IPS-NIHi7 (cell line): ENCODE results near the gene ARNT2.
"Not testable (repeated sequence)": the region's sequence is repeated elsewhere in the genome, so short reads cannot be mapped to it uniquely, and the experiment has no call there.

Experiments
- DNase-seq: peaks from one replicate; pipeline ENCODE4 v3.0.0; 2012; ENCODE audit warnings: mixed read lengths; ENCODE audit errors: extremely low spot score

ARNT2 gene

DNA sequence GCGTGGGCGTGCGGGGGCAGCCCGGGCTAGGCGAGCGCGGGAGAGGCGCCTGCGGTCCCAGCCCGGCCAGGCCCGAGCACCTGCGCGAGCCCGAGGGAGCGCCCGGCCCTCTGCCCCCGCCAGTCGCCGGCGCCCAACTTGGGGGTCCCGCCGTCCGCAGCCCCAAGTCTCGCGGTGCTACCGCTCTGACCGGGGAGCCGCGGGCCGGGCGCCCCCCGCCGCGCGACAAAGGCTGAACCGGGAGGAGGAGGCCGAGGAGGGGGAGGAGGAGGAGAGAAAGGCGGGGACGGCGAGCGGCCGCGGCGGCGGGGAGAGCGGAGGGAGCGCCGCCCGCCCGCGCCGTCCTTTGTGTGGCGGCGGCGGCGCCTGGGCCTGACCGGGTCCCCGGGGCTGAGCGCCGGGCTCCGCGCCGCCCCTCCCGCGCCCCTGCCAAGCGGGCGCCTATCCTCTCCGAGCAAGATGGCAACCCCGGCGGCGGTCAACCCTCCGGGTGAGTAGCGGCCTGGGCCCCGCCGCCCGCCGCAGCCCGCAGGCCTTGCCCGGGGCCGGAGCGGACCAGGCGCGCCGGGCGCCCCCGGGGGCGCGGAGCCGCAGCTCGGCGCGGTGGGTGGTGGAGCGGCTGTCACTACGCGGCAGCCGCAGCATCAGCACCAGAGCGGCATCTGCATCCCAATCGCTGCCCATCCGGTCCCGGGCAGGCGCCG lies at the start of gene ARNT2:
ARNT2 (plus strand) TSS at position 326 of the 704 bp plus-strand sequence; CDS start at position 460, 134 bp downstream.
- peak; percentile 75 for DNase-seq

DNA sequence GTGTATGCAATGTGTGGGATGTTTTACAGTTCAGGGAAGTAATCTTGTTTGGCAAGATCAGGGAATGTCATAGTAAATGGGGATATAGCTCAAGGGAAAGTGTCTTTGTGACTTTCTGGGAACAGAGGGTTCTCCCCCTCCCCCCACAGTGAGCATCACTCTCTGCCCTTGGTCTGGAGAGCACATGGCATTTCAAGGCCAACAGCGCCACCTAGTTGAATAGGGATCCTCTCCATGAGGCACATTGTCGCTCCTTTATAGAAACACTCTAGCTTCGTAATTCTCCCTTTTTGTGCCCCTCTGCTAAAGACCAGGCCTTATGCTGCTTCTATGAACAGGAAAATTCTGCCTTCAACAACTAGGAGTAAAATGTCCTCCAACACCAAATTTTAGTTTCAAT lies 37.1 kb upstream of the ARNT2 start:
- DNase-seq: peak; percentile 67

DNA sequence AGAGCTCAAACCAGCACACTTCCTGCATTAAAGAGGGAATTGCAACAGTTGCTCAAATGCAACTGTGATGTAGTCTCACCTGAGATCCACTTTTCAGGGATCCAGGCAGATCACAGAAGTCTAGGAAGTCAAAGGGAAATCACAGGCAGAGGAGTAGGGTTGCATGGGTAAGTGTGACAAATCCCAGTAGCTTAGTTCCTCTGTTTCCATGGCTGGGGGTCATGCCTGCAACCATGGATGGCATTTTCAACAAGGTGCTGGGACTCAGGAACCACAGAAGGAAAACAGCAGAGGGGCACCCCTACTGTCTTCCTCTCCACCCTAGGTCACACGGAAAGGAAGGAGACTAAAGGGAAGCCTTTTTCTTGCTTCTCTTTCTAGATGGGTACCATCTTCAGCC lies 36.5 kb upstream of the ARNT2 start:
- DNase-seq: no peak

DNA sequence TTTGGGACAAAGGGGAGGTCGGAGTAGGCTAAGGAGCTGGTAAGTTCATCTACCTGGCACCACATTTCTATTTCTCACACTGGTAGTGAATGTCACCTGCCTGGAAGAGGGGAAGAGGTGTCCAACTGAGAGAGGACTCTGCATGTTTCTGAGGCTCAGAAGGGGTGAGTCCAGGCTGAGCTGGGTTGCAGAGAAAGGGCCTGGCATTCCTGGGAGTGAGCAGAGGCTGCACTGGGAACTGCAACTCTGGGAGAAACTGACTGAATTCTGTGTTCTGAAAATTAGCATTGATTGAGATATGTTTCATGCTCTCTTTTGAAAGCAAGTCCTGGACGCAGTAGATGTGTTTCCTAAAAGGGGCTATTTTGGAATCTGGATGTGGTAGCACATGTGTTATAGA lies 32.3 kb upstream of the ARNT2 start:
- no peak for DNase-seq

DNA sequence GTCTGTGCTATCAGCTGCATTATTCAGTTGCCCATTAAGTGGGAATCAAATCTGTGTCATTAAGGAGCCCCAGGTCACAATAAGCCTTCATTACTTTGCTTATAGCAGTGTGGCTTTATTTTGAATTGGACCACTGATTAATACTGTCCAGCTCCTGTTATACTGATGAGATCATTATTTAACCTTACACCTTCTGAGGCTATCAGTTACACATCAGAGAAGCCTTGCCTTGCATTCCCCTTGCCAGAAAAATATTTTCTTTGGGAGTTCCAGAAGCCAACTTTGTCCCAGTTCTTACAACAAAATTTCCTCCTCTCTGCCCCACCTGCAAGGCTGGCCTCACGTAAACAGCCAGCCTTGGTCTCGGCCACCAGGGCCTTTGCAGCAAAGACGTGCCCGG lies 29.7 kb upstream of the ARNT2 start:
- DNase-seq: no peak

DNA sequence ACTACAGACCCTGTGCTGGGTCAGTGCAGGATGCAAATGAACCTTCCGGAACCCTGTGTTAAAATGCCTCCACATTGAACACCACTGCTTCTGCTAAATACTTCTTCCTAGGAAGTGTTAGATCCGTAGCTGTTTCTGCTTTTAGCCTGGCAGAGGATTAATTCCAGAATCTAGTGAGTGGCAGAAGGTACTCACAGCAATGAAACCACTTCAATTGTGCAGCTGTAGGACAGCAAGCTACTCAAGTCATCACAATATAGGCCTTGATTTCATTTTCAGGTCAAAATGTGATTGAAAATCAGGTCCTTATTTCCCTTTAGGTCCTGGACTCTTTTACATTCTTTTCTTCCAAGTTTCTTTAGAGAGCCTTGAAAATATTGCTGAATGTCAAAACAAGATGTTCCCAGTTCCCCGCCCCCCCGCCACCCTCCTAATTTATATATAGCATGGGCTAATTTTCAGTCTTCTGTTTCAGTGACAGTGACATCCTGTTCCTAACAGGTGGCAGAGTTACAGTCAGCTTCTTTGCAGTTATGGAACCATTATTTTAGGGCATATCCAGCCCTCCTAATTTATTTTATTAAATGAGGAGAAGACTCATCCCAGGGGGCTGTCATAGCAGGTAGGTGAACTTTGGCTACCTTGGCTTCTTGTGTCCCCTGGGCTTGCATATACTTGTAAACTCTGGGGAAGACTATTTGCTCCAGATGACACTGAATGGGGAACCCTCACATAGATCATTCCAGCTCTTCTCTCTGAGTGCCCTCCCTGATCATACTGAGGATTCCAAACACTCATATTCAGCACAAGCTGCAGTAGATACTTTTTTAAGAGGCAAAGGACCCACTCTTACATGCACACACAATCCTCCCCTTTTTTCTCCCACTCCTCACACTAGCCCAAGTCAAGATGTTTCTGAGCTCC lies 28.0 kb upstream of the ARNT2 start:
- no peak for DNase-seq

DNA sequence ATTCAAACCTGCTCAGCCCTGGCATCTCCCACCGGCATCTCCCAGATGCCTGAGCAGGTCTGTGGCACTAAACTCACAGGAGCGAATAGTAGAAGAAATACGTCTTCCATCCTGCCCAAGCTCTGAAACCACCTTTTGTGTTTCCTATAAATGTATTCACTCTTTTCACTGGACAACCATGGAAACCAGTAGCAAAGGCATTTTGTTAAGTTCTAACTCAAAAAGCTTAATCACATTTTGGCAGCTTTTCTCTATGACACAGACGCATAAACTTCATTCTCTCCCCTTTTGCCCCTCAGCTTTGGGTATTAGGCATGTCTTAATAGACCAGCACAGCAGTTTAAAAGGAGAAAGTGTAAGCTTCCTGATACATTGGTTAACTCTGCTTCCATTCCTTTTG lies 24.5 kb upstream of the ARNT2 start:
- no peak for DNase-seq

DNA sequence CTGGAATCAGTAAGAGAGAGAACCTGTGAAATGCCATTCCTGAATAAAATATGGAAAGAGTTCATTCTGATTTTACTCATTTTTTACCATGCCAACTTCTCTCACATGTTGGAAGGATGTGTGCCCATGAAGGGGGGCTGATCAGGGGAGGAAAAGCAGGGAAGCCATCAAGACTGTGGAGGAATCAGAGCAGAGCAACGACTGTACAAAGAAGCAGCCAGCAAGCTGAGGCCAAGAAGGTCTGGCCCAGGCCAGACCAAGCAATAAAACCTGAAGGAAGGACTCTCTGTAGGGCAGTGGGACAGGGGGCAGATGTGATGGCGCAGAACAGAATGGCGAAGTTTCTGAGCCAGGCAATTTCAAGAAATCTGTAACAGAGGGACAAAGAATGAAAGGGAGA lies 24.0 kb upstream of the ARNT2 start:
- no peak for DNase-seq

DNA sequence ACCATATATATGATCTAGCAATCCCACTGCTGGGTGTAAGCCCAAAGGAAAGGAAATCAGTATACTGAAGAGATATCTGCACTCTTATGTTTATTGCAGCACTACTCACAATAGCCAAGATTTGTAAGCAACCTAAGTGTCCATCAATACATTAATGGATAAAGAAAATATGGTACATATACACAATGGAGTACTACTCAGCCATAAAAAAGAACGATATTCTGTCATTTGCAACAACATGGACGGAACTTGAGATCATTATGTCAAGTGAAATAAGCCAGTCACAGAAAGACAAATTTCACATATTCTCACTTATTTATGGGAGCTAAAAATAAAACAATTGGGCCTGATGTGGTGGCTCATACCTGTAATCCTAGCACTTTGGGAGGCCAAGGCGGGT lies 21.9 kb upstream of the ARNT2 start:
- no peak for DNase-seq

DNA sequence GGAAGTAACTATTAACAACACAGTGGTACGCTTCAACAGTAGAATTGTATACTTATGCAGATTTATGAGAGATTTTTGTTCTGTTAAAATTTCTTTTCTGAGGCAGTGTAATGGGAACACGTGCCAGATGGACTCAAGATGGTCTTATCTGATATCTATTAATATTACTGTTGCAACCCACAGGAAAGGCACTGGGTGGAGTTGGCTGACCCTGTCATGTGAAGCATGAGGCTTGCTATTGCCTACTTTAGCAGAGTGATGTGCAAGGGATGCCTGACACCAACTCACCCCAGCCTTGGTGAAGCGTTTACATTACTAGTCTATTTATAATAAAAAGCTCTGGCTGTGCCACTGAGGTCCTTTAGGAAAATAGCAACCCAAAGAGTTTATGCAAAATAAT lies 19.8 kb upstream of the ARNT2 start:
- DNase-seq: no peak

DNA sequence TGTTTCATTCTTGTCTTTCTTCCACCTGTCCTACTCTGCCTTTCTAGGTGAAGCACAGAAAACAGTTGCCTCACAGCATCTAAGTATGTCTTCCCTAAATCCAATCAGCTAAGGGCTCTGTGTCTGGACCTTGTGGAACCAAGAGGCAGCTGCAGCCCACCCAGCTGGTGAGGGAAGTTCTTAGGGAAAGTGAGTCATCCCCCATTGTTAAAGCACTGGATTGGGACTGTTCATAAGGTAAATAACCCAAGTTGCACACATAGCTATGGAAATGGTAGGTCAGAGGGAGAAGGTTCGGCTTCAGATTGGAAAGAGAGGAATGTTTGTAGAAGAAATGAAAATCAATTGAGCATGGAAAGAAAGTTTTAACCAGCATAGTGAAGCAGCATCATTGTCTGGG lies 18.0 kb upstream of the ARNT2 start:
- no peak for DNase-seq

DNA sequence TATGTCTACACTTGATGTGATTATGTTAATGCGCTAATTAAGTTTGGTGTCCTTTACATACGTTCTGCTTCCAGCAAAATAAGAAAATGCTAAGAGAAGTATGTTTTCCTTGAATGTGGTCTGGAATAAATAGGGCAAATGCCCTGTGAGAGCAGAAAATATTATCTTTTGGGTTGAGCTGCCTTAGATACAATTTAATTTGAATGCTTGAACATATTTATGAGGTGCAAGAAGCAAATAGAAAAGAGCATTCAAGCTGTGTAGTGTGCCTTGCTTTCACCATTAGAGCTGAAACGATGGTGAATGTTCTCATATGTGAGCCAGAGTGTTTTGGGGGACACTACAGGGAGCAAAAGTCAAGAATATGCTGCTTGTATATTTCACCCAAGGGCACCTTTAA lies 15.9 kb upstream of the ARNT2 start:
- no peak for DNase-seq

DNA sequence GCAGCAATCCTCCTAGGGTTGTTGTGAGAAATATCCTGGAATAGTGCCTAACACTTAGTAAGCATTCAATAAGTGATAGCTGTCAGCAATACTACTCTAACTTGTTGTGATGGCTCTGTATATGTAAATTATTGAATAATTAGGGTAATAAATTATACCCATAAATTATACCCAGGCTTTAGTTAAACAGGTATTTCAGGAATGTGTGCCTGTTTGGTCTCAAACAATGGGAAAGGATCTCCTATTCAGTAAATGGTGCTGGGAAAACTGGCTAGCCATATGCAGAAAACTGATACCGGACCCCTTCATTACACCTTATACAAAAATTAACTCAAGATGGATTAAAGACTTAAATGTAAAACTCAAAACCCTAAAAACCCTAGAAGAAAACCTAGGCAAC lies 14.8 kb upstream of the ARNT2 start:
- DNase-seq: no peak

DNA sequence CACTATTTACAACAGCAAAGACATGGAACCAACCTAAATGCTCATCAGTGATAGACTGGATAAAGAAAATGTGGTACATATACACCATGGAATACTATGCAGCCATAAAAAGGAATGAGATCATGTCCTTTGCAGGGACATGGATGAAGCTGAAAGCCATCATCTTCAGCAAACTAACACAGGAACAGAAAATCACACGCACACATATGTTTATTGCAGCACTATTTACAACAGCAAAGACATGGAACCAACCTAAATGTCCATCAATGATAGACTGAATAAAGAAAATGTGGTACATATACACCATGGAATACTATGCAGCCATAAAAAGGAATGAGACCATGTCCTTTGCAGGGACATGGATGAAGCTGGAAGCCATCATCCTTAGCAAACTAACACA lies 13.2 kb upstream of the ARNT2 start:
- DNase-seq: not testable (repeated sequence)

DNA sequence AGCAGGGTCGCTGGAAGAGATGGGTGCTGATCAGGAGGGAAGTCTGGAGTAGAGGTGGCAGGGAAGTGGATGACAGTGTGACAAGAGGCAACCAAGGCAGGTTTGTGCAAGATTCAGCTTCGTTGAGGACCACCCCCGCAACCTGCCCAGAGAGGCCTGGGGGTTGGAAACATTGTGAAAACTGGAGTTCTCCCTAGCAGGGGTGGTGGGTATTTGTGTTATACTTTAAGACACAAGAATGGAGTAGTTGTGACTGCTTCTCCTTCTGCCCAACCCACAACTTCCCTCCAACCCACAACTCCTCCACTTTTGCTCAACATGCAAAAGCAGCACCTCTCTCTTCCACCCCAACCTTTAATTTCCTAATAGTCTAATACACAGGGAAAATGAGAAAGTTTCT lies 8.6 kb upstream of the ARNT2 start:
- no peak for DNase-seq

DNA sequence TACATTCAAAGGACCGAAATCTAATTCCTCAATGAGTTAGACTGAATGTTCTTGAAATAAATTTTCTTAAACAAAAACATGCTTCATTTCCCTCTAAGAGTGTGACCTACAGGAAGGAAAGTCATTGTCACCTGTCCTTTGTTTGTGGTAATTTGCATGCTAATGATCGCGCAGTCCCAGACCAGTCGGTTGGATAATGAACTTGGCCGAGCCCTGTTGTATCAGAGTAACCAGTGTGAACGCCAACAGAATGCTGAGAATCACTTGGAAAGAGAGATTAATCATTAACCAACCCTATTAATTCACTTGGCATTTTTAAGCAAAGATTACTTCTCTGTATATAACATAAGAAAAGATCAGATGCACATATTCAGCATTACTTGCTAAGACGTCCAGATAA lies 8.1 kb upstream of the ARNT2 start:
- no peak for DNase-seq

DNA sequence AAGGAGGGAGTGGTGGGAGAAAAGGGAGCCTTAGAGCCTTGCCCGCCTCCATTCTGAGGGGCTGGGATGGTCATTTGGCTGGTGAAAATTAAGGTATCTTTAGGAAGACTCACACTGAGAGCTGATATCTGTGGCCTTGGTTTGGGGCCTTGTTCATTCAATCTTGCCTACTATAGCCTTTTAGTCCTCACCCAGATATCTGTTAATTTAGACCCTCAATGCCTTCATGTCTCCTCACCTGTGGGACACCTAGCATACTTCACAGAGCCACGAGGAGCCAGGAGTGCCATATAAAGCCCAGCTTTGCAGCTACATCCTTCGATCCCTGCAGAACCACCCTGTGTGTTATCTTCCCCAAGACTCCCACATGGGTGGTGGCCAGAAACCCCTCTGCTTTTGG lies 4.7 kb upstream of the ARNT2 start:
- no peak for DNase-seq

DNA sequence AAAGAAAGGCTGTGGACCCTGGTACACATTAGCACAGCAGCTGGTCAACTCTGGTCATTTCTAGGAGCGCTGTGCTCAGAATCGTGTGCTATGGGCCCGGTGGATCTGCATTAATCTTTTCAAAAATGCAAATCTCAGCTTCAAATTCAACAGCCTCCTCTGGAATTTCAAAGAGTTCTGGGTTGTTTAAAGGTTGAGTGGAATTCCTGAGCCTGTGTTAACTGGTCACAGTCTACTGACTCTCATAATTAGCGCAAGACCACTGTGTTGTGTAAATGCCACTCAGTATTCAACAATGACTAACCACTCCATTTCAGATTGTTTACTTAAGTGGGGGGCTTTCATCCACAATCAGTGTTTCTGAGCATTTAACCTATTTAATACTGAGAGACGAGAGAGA lies 2.7 kb upstream of the ARNT2 start:
- no peak for DNase-seq

DNA sequence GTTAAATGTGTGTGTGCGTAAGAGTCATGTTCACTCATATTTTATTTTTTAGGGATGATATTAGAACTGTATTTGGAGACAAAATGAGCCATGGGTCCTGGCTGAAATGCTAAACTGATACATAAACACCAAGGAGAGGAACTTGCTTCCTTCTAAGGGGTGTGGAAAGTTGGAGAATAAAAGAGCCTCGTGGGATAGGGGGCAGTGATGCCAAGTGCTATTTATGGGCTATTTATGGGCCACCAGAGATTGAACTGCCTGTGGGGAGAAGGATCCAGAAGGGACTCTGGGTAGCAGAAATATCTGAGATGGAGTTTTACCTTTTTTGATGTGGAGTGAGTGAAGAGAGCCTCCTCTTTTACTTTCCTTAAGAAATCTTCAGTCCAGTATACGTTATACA lies 1.8 kb upstream of the ARNT2 start:
- no peak for DNase-seq

DNA sequence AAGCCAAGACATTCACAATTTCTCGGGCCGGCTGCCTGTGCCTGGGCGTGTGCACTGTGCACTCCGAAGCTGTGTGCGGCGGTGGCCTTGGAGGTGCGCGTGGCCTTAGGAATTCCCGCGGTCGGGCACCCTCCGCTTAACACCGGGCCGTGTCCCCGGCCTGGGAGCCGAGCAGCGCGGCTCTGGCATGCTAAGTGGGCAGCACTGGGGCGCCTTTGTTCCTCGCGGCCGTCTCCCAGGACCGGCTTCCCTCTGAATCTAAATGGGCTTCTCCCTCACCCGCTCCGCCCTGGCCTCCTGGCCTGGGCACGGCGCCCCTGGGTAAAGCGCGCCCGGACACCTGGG lies 498 bp upstream of the ARNT2 start:
- peak; percentile 59 for DNase-seq

DNA sequence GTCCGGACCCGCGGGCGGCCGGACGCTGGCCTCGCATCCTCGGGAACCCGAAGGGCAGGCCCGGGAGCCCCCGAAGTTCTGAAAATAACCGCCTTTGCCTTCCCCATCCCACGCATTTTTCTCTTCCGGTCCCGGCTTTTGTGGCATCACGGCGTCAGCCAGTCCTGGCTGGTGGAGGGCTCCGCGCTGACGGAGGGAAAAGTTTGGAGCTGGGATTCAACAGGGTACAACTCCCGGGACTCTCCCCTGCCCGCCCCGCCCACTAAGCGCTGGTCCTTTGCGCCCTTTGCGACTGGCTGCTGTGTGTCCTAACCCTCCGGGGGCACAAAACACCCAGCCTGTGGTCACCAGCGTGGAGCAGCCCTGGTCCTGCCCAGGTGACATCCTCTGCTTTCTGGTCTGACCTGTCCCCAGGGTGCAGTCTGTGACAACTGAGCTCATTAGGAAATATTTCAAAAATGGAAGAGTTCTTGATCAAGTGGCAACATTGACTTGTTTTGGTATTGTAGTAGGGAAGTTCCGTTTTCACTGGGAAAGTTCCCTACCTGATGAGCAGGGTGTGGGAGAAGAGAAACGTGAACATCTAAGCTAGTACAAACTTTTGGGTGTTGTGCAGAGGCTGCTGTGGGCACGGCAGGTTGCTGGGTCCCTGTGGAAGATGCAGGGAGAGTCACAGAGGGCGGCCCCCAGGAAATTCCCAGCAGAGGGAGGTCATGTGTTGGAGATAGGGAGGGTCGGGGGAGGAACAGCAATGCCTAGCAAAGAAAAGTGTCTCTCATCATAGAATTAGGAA lies 775 bp downstream of the ARNT2 start:
- DNase-seq: peak; percentile 57

DNA sequence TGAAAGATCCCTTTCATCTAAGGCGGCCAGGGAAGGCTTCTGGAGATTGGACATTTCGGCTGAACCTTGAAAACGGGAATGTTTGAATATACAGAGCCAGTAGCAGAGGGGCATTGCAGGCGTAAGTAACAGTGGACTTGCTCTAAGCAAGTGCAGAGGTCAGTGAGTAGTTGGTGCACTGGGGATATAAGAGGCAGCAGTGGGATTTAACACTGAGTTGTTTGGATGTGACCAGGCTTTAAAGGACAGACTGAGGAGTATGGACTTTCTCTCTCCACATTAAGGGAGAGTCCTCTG lies 1.3 kb downstream of the ARNT2 start:
- no peak for DNase-seq

DNA sequence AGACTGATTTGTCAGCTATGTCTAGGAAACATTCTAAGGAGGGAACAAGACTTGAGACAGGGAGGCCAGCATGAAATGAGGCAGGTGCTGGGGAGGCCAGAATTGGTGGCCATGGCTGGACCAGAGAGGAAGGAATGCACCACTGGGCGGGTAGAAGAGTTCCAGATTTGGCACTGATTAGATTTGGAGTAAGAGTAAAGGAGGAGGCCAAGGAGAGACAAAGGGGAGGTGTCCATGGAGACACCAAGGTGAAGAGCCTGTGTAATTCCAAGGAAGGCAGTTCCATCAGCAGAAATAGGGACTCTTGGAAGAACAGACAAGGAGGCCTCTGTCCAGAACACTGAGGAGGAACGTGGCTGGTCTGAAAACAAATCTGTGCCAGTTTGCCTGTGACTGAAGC lies 1.8 kb downstream of the ARNT2 start:
- DNase-seq: no peak
